GM19025 (cell line): ENCODE results near the gene EZR.

Source experiments
- ATAC-seq: cut with Tn5 transposase; IDR thresholded peaks from one replicate; pipeline ENCODE4 v1.9.1; 2021; ENCODE audit warnings: mild to moderate bottlenecking, low read depth, moderate library complexity; ENCODE audit not compliant: unreplicated experiment

EZR gene

GRCh38 chr6:158780246-158780884 lies 38.8 kb downstream of the EZR start:
- no peak for ATAC-seq

GRCh38 chr6:158778005-158778527 lies 41.1 kb downstream of the EZR start:
- no peak for ATAC-seq

GRCh38 chr6:158777510-158777909 lies 41.7 kb downstream of the EZR start:
- no peak for ATAC-seq

- ATAC-seq: no peak
Observed at GRCh38 chr6:158776737-158777136, 42.4 kb downstream of the EZR start.

- no peak for ATAC-seq
Observed at GRCh38 chr6:158775832-158776231, 43.3 kb downstream of the EZR start.

GRCh38 chr6:158774717-158775449 lies 44.3 kb downstream of the EZR start:
- ATAC-seq: no peak

GRCh38 chr6:158773581-158774449 lies 45.4 kb downstream of the EZR start:
- no peak for ATAC-seq

GRCh38 chr6:158772851-158773371 lies 46.3 kb downstream of the EZR start:
- ATAC-seq: no peak

GRCh38 chr6:158772172-158772571 lies 47.0 kb downstream of the EZR start:
- no peak for ATAC-seq

- ATAC-seq: no peak
Observed at GRCh38 chr6:158771399-158772152, 47.6 kb downstream of the EZR start.

- no peak for ATAC-seq
Observed at GRCh38 chr6:158770533-158771330, 48.4 kb downstream of the EZR start.

- ATAC-seq: no peak
Observed at GRCh38 chr6:158769771-158770432, 49.3 kb downstream of the EZR start.

- ATAC-seq: no peak
Observed at GRCh38 chr6:158769234-158769770, 49.9 kb downstream of the EZR start.

GRCh38 chr6:158768436-158768835 lies 50.7 kb downstream of the EZR start:
- no peak for ATAC-seq

- ATAC-seq: no peak
Observed at GRCh38 chr6:158767709-158768108, 51.5 kb downstream of the EZR start.

GRCh38 chr6:158766621-158767455 lies 52.3 kb downstream of the EZR start:
- no peak for ATAC-seq

- no peak for ATAC-seq
Observed at GRCh38 chr6:158765499-158766068, 53.6 kb downstream of the EZR start.
